ENCODE results near the gene TFB1M. TPM values are rescaled to one million over a fixed set of nuclear protein-coding genes. Genes with fewer than 3 reads are reported as not detected.

The TFB1M gene
- total RNA-seq, 4 donors from 2014 or later = 6.7 to 20.3 (median 14.9) TPM

GRCh38 chr6:155301867-155302266, 12.4 kb downstream of the TFB1M start:
- H3K36me3 ChIP-seq = peaks cover 33% of the 10 kb centered on the region
- H3K4me1 ChIP-seq = no peaks in the 10 kb centered on the region
- no peaks in the 10 kb centered on the region for H3K27me3 ChIP-seq
- no peak overlapping the region for H3K27ac ChIP-seq
- no peak for DNase-seq (ENCODE audit: low spot score in 2 of 2)
- WGBS = 88% methylated on average over 2 of the region's 2 CpGs
- TF ChIP-seq, protein P1, sequence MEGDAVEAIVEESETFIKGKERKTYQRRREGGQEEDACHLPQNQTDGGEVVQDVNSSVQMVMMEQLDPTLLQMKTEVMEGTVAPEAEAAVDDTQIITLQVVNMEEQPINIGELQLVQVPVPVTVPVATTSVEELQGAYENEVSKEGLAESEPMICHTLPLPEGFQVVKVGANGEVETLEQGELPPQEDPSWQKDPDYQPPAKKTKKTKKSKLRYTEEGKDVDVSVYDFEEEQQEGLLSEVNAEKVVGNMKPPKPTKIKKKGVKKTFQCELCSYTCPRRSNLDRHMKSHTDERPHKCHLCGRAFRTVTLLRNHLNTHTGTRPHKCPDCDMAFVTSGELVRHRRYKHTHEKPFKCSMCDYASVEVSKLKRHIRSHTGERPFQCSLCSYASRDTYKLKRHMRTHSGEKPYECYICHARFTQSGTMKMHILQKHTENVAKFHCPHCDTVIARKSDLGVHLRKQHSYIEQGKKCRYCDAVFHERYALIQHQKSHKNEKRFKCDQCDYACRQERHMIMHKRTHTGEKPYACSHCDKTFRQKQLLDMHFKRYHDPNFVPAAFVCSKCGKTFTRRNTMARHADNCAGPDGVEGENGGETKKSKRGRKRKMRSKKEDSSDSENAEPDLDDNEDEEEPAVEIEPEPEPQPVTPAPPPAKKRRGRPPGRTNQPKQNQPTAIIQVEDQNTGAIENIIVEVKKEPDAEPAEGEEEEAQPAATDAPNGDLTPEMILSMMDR (IDR thresholded peaks at IDR 0.05) = no peak
- TF ChIP-seq EP300 (IDR thresholded peaks at IDR 0.05) = no peak
- TF ChIP-seq POLR2AphosphoS5 (IDR thresholded peaks at IDR 0.05) = no peak
- TF ChIP-seq POLR2A (IDR thresholded peaks at IDR 0.05) = no peak
- no peak overlapping the region for H3K4me3 ChIP-seq
- no peaks in the 10 kb centered on the region for H3K9me3 ChIP-seq

DNA sequence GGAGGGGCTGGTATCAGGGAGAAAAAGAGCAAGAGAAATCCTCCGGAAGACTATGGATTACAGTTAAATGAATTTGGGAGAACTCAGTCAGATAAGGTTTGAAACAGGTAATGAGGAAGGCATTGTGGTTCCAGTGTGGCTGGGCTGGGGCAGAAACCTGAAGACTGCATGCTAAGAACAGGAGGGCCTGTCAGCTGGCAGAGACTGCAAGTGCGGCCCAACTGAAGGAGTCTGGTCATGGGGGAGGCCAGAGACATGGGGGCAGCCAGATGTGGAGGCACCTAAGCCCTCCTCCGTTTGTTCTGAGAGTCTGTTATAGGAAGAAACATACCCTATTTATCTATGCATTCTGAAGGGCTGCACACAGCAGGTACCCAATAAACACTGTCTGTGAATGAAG, 16.6 kb downstream of the TFB1M start:
- Histone ChIP-seq H3K27ac (no peak overlapping the region), H3K36me3 (peaks cover 48% of the 10 kb centered on the region), H3K27me3 (no peaks in the 10 kb centered on the region), H3K9me3 (no peaks in the 10 kb centered on the region), H3K4me3 (no peak overlapping the region), H3K4me1 (no peaks in the 10 kb centered on the region)
- WGBS = 95% methylated on average over 3 of the region's 3 CpGs
- DNase-seq (ENCODE audit: low spot score in 2 of 2) = no peak
- TF ChIP-seq EP300 (IDR thresholded peaks at IDR 0.05) (no peak), POLR2A (IDR thresholded peaks at IDR 0.05) (no peak), POLR2AphosphoS5 (IDR thresholded peaks at IDR 0.05) (no peak)
- TF ChIP-seq, protein P1 (IDR thresholded peaks at IDR 0.05) = no peak

DNA sequence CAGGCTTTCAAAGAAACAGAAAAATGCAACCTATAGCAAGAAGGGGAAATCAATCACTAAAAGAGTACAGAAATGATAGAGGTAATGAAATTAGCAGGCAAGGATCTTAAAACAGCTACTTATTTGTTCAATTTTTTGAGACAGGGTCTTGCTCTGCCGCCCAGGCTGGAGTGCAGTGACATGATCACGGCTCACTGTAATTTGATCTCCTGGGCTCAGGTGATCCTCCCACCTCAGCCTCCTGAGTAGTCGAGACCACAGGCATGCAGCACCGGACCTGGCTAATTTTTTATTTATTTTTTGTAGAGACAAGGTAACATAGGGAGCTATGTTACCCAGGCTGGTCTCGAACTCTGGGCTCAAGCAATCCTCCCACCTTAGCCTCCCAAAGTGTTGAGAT, 21.6 kb downstream of the TFB1M start:
- 71% methylated on average over 5 of the region's 5 CpGs for WGBS

GRCh38 chr6:155291291-155291690, 23.0 kb downstream of the TFB1M start:
- DNase-seq (ENCODE audit: low spot score in 2 of 2) = no peak
- peaks cover 38% of the 10 kb centered on the region for H3K36me3 ChIP-seq
- WGBS = 57% methylated on average over 3 of the region's 3 CpGs

More for the DNA sequence above, 21.6 kb downstream of the TFB1M start:
- Histone ChIP-seq H3K4me3 (no peak overlapping the region), H3K36me3 (peaks cover 50% of the 10 kb centered on the region), H3K4me1 (no peaks in the 10 kb centered on the region), H3K9me3 (no peaks in the 10 kb centered on the region), H3K27me3 (no peaks in the 10 kb centered on the region), H3K27ac (no peak overlapping the region)
- DNase-seq (ENCODE audit: low spot score in 2 of 2) = no peak
- TF ChIP-seq, protein P1 (IDR thresholded peaks at IDR 0.05) = no peak
- TF ChIP-seq POLR2AphosphoS5 (IDR thresholded peaks at IDR 0.05) (no peak), EP300 (IDR thresholded peaks at IDR 0.05) (no peak), POLR2A (IDR thresholded peaks at IDR 0.05) (no peak)

GRCh38 chr6:155290491-155290890, 23.8 kb downstream of the TFB1M start:
- Histone ChIP-seq H3K9me3 (no peaks in the 10 kb centered on the region), H3K4me3 (no peak overlapping the region), H3K36me3 (peaks cover 31% of the 10 kb centered on the region), H3K27ac (no peak overlapping the region), H3K4me1 (no peaks in the 10 kb centered on the region), H3K27me3 (no peaks in the 10 kb centered on the region)
- WGBS = 93% methylated on average over 5 of the region's 5 CpGs
- TF ChIP-seq POLR2AphosphoS5 (IDR thresholded peaks at IDR 0.05) (no peak), POLR2A (IDR thresholded peaks at IDR 0.05) (no peak)
- TF ChIP-seq, protein P1 (IDR thresholded peaks at IDR 0.05) = no peak
- no peak for DNase-seq (ENCODE audit: low spot score in 2 of 2)

More at GRCh38 chr6:155291291-155291690, 23.0 kb downstream of the TFB1M start:
- TF ChIP-seq EP300 (IDR thresholded peaks at IDR 0.05) (no peak), POLR2AphosphoS5 (IDR thresholded peaks at IDR 0.05) (no peak), POLR2A (IDR thresholded peaks at IDR 0.05) (no peak)
- TF ChIP-seq, protein P1 (IDR thresholded peaks at IDR 0.05) = no peak
- no peaks in the 10 kb centered on the region for H3K27me3 ChIP-seq
- no peak overlapping the region for H3K4me3 ChIP-seq
- H3K4me1 ChIP-seq = no peaks in the 10 kb centered on the region
- H3K27ac ChIP-seq = no peak overlapping the region
- H3K9me3 ChIP-seq = no peaks in the 10 kb centered on the region

Measured in suprapubic skin (tissue), 4 donors.